ENCODE results near the gene NUP214.
A peak's percentile ranks its signal among the peaks of the same experiment; 100 is the strongest.
"Not testable (repeated sequence)": the region's sequence is repeated elsewhere in the genome, so short reads cannot be mapped to it uniquely, and the experiment has no call there.

Gene NUP214

DNA sequence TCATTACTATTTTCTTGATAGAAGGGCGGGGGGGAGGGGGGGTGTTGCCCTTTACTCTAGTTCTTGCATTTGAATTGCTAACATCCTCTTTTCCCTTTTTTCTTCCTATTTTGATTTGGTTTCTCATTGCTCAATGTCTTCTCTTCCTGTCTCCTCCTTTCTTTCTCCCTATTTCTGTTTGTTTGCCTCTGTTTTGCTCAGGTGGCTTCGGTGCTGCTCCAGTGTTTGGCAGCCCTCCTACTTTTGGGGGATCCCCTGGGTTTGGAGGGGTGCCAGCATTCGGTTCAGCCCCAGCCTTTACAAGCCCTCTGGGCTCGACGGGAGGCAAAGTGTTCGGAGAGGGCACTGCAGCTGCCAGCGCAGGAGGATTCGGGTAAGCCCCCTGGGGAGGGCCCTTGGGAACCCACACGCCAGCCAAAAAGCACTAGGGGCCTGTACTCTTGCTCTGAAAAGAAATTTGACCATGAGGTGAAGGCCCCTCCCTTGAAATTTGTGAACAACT lies 102.6 kb downstream of the NUP214 start:
- H3K36me3 Mint-ChIP-seq (ENCODE audit: low read depth): peaks cover 89% of the 10 kb centered on the region
- no peak for DNase-seq
- H3K4me3 Mint-ChIP-seq: no peak overlapping the region
- H3K27ac Mint-ChIP-seq: no peak overlapping the region
- H3K27me3 Mint-ChIP-seq: no peaks in the 10 kb centered on the region
- peaks cover 6% of the 10 kb centered on the region for H3K4me1 Mint-ChIP-seq (ENCODE audit: low read depth)
- H3K9me3 Mint-ChIP-seq: no peaks in the 10 kb centered on the region

DNA sequence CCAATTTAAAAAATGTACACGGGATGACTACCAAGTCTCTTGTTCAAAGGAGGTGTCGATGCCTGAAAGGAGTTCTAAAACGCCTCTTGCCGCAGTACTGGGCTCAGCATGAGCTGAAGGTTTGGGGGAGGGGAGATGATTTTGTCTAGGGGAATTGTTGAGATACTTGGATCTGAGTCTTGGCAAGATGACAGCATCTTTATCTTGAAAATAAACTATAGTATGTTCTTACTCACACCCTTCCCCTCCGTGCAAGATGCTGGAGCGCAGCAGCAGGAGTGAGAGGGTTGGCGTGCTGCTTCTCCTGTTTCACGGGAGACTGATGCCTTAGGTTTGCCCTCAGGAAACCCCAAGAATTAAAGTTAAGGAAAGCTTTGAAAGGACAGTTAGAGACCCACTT lies 103.6 kb downstream of the NUP214 start:
- Mint-ChIP-seq H3K27ac (peak overlapping the region; percentile 64), H3K9me3 (no peaks in the 10 kb centered on the region), H3K36me3 (ENCODE audit: low read depth) (peaks cover 92% of the 10 kb centered on the region), H3K4me1 (ENCODE audit: low read depth) (peaks cover 14% of the 10 kb centered on the region), H3K4me3 (no peak overlapping the region), H3K27me3 (no peaks in the 10 kb centered on the region)
- DNase-seq: no peak

GRCh38 chr9:131233556-131233955 lies 108.2 kb downstream of the NUP214 start:
- Mint-ChIP-seq H3K4me1 (ENCODE audit: low read depth) (peaks cover 50% of the 10 kb centered on the region), H3K27ac (peak overlapping the region; percentile 90), H3K36me3 (ENCODE audit: low read depth) (peaks cover 71% of the 10 kb centered on the region), H3K9me3 (no peaks in the 10 kb centered on the region), H3K27me3 (no peaks in the 10 kb centered on the region), H3K4me3 (peak overlapping the region; percentile 47)
- DNase-seq: no peak

DNA sequence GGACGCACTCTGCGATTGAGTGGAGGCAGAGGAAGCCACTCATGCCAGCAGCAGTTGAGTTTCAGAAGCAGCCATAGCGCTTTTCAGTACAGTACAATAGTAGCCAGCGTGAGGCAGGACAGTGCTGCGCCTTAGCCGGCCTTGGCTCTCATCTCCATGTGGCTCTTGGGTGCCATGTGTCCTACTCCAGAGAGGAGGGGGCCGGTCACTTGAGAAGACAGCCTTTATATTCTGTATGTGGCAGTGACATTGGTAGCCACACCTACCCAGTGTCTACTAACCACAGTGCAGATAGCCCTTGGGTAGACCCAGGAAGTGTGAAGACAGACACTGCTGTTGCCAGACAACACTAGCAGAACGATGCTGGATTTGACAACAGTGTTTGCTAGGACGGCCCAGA lies 108.6 kb downstream of the NUP214 start:
- Mint-ChIP-seq H3K36me3 (ENCODE audit: low read depth) (peaks cover 67% of the 10 kb centered on the region), H3K4me3 (peak overlapping the region; percentile 47), H3K27ac (peak overlapping the region; percentile 90), H3K27me3 (no peaks in the 10 kb centered on the region), H3K4me1 (ENCODE audit: low read depth) (peaks cover 55% of the 10 kb centered on the region), H3K9me3 (no peaks in the 10 kb centered on the region)
- DNase-seq: no peak

GRCh38 chr9:131234799-131235479 lies 109.6 kb downstream of the NUP214 start:
- H3K27ac Mint-ChIP-seq: no peak overlapping the region
- H3K4me3 Mint-ChIP-seq: no peak overlapping the region
- H3K27me3 Mint-ChIP-seq: no peaks in the 10 kb centered on the region
- peaks cover 57% of the 10 kb centered on the region for H3K36me3 Mint-ChIP-seq (ENCODE audit: low read depth)
- no peak for DNase-seq
- no peaks in the 10 kb centered on the region for H3K9me3 Mint-ChIP-seq
- peaks cover 59% of the 10 kb centered on the region for H3K4me1 Mint-ChIP-seq (ENCODE audit: low read depth)

GRCh38 chr9:131235480-131235851 lies 110.1 kb downstream of the NUP214 start:
- H3K27me3 Mint-ChIP-seq: no peaks in the 10 kb centered on the region
- H3K36me3 Mint-ChIP-seq (ENCODE audit: low read depth): peaks cover 52% of the 10 kb centered on the region
- peaks cover 59% of the 10 kb centered on the region for H3K4me1 Mint-ChIP-seq (ENCODE audit: low read depth)
- no peak for DNase-seq
- H3K27ac Mint-ChIP-seq: no peak overlapping the region
- H3K4me3 Mint-ChIP-seq: no peak overlapping the region
- H3K9me3 Mint-ChIP-seq: no peaks in the 10 kb centered on the region

- no peak for DNase-seq
- Mint-ChIP-seq H3K27ac (peak overlapping the region; percentile 97), H3K4me3 (no peak overlapping the region), H3K36me3 (ENCODE audit: low read depth) (peaks cover 46% of the 10 kb centered on the region), H3K4me1 (ENCODE audit: low read depth) (peaks cover 59% of the 10 kb centered on the region), H3K9me3 (no peaks in the 10 kb centered on the region), H3K27me3 (no peaks in the 10 kb centered on the region)
Measured at GRCh38 chr9:131236161-131236560, 110.8 kb downstream of the NUP214 start.

GRCh38 chr9:131236761-131237160 lies 111.4 kb downstream of the NUP214 start:
- peaks cover 40% of the 10 kb centered on the region for H3K36me3 Mint-ChIP-seq (ENCODE audit: low read depth)
- no peak overlapping the region for H3K4me3 Mint-ChIP-seq
- no peaks in the 10 kb centered on the region for H3K9me3 Mint-ChIP-seq
- H3K27ac Mint-ChIP-seq: peak overlapping the region; percentile 97
- DNase-seq: no peak
- peaks cover 61% of the 10 kb centered on the region for H3K4me1 Mint-ChIP-seq (ENCODE audit: low read depth)
- H3K27me3 Mint-ChIP-seq: no peaks in the 10 kb centered on the region

- H3K27ac Mint-ChIP-seq: peak overlapping the region; percentile 97
- DNase-seq: no peak
- peaks cover 61% of the 10 kb centered on the region for H3K4me1 Mint-ChIP-seq (ENCODE audit: low read depth)
- no peaks in the 10 kb centered on the region for H3K27me3 Mint-ChIP-seq
- H3K36me3 Mint-ChIP-seq (ENCODE audit: low read depth): peaks cover 35% of the 10 kb centered on the region
- H3K4me3 Mint-ChIP-seq: peak overlapping the region; percentile 72
- H3K9me3 Mint-ChIP-seq: no peaks in the 10 kb centered on the region
Measured at GRCh38 chr9:131237291-131237690, 111.9 kb downstream of the NUP214 start.

GRCh38 chr9:131237931-131238401 lies 112.6 kb downstream of the NUP214 start:
- Mint-ChIP-seq H3K27me3 (no peaks in the 10 kb centered on the region), H3K36me3 (ENCODE audit: low read depth) (peaks cover 30% of the 10 kb centered on the region), H3K9me3 (no peaks in the 10 kb centered on the region), H3K27ac (peak overlapping the region; percentile 97), H3K4me3 (peak overlapping the region; percentile 72), H3K4me1 (ENCODE audit: low read depth) (peaks cover 61% of the 10 kb centered on the region)
- DNase-seq: peak; percentile 88

- Mint-ChIP-seq H3K9me3 (no peaks in the 10 kb centered on the region), H3K4me3 (peak overlapping the region; percentile 72), H3K4me1 (ENCODE audit: low read depth) (peaks cover 57% of the 10 kb centered on the region), H3K27ac (peak overlapping the region; percentile 97), H3K27me3 (no peaks in the 10 kb centered on the region), H3K36me3 (ENCODE audit: low read depth) (peaks cover 26% of the 10 kb centered on the region)
- DNase-seq: no peak
Measured at GRCh38 chr9:131238402-131239021, 113.1 kb downstream of the NUP214 start.

DNA sequence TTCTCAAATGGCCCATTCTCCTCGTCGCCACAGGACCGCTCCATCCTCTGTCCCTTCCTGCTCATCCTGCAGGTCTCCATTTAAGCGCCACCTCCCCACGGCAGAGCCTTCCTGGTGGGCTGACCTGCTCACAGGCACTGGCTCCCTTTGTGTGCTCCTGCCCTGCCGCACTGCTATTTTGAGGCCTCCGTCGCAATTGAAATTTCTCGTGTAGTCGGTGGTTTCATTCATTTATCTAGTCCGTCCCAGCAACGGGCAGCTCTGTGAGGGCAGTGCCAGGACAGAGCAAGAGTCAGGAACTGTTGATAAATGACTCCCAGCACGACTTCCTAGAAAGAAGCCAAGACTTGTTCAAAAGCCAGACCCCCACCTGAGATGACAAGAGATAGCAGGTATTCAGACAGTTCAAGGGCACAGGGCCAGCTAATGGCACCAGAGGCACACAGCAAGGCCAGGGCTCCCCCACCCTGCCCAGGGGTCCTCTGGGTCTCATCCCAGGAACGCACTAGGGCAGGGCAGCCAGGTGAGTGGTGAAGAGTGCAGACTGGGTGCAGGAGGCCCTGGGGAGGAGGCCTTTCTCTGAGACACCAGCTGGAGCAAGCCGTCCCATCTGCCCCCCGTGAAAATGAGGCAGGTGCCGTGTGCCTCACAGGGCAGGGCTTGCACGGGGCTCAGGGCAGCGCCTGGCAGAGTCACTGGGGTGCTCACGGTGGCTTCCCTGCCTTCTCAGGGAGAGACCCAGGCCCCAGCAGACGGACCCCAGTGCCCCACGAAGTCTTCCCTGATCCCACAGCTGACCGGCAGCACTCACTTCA lies 114.0 kb downstream of the NUP214 start:
- Mint-ChIP-seq H3K36me3 (ENCODE audit: low read depth) (peaks cover 18% of the 10 kb centered on the region), H3K9me3 (no peaks in the 10 kb centered on the region), H3K4me1 (ENCODE audit: low read depth) (peaks cover 48% of the 10 kb centered on the region), H3K27me3 (no peaks in the 10 kb centered on the region), H3K4me3 (no peak overlapping the region), H3K27ac (peak overlapping the region; percentile 13)
- DNase-seq: peak; percentile 15

DNA sequence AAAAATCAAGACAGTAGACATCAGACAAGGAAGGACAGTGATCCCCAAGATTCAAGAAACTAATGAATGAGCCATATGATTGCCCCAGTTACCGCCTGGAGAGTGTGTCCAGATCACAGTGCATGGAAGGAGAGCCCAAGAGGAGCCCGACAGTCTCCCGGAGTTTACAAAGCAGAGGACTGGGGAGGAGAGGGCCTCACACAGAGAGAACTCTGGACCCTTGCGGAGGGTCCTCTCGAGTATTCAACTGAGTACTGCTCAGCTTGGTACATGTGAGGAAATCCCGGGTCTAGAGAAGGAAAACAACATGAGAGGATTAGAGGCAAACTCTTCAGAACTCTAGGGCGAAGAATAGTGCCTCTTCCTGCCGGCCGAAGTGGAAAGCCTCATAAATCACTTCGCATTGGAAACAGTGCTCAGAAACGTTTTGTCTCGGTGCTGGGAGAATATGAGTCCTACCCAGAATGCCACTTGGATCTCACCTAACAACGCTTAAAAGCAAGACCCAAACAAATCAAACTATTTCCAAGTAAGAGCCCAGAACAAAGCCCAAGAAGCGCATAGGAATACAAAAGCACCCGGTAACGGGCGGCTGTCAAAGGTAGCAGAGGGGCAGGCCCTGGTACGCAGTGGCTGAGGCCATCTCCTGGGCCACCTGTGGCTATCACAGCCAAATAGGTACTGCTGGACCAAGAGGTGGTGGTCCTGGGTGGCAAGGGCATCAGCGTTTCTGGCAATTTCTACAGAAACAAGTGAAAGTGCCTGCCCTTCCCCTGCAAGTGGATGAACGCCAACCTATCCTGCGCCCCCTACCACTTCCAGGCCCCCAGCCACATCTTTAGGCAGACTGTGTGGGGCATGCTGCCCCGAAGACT lies 114.9 kb downstream of the NUP214 start:
- DNase-seq: peak; percentile 23
- peaks cover 9% of the 10 kb centered on the region for H3K36me3 Mint-ChIP-seq (ENCODE audit: low read depth)
- H3K9me3 Mint-ChIP-seq: no peaks in the 10 kb centered on the region
- H3K4me3 Mint-ChIP-seq: no peak overlapping the region
- peaks cover 39% of the 10 kb centered on the region for H3K4me1 Mint-ChIP-seq (ENCODE audit: low read depth)
- no peaks in the 10 kb centered on the region for H3K27me3 Mint-ChIP-seq
- no peak overlapping the region for H3K27ac Mint-ChIP-seq

DNA sequence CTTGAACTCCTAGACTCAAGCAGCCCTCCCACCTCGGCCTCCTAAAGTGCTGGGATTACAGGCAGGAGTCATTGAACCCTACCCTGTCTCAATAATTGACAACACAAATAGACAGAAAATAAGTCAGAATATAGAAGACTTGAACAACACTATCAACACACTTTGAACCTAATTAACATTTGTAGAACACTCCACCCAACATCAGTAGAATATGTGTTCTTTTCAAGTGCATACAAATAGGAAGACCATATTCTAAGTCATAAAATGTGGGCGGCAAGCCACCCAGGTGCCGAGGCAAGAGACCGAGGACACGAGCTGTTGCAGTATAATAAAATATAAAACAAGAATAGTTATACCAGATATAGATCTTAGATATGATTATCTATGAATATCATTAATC lies 118.9 kb downstream of the NUP214 start:
- DNase-seq; H3K36me3 Mint-ChIP-seq (ENCODE audit: low read depth): not testable (repeated sequence)

More for the DNA sequence above, 118.9 kb downstream of the NUP214 start:
- not testable (repeated sequence) for H3K27ac Mint-ChIP-seq; H3K9me3 Mint-ChIP-seq; H3K4me3 Mint-ChIP-seq; H3K27me3 Mint-ChIP-seq; H3K4me1 Mint-ChIP-seq (ENCODE audit: low read depth)
